GM19351 (cell line): ENCODE data around the gene NR1D1.

Experiments used
- ATAC-seq: cut with Tn5 transposase; IDR thresholded peaks from one replicate; pipeline ENCODE4 v1.9.1; 2021; ENCODE audit warnings: mild to moderate bottlenecking, moderate library complexity; ENCODE audit not compliant: unreplicated experiment

Gene NR1D1

GRCh38 chr17:40076591-40076990 is 23.8 kb downstream of the NR1D1 start:
- ATAC-seq, result no peak

GRCh38 chr17:40075942-40076498 is 24.4 kb downstream of the NR1D1 start:
- ATAC-seq, result no peak

GRCh38 chr17:40075201-40075941 is 25.0 kb downstream of the NR1D1 start:
- no peak for ATAC-seq

GRCh38 chr17:40074871-40075200 is 25.6 kb downstream of the NR1D1 start:
- ATAC-seq, result no peak

GRCh38 chr17:40074175-40074512 is 26.2 kb downstream of the NR1D1 start:
- no peak for ATAC-seq

GRCh38 chr17:40073454-40074174 is 26.8 kb downstream of the NR1D1 start:
- no peak for ATAC-seq

- ATAC-seq, result no peak
These were observed 27.5 kb downstream of the NR1D1 start for GRCh38 chr17:40072735-40073346.

GRCh38 chr17:40072040-40072734 is 28.2 kb downstream of the NR1D1 start:
- ATAC-seq, result no peak

GRCh38 chr17:40071313-40072039 is 28.9 kb downstream of the NR1D1 start:
- no peak for ATAC-seq

GRCh38 chr17:40070709-40071312 is 29.6 kb downstream of the NR1D1 start:
- ATAC-seq, result no peak

- ATAC-seq, result no peak
These were observed 30.4 kb downstream of the NR1D1 start for GRCh38 chr17:40069751-40070708.

GRCh38 chr17:40068917-40069750 is 31.3 kb downstream of the NR1D1 start:
- ATAC-seq, result no peak

GRCh38 chr17:40068584-40068916 is 31.8 kb downstream of the NR1D1 start:
- ATAC-seq, result no peak

- no peak for ATAC-seq
These were observed 32.2 kb downstream of the NR1D1 start for GRCh38 chr17:40068129-40068581.

GRCh38 chr17:40067710-40068109 is 32.7 kb downstream of the NR1D1 start:
- no peak for ATAC-seq

GRCh38 chr17:40065769-40066510 is 34.4 kb downstream of the NR1D1 start:
- no peak for ATAC-seq

GRCh38 chr17:40064971-40065768 is 35.2 kb downstream of the NR1D1 start:
- no peak for ATAC-seq
